ENCODE measurements around the gene CCDC89. TPM values are rescaled to one million over a fixed set of nuclear protein-coding genes. Genes with fewer than 3 reads are reported as not detected.

Gene CCDC89
- total and polyA plus RNA-seq, 2 of the 13 experiments (the other 11 are each of a cell fraction or from before 2014, with no cell fraction given), result 0.13 to 0.38 TPM

DNA sequence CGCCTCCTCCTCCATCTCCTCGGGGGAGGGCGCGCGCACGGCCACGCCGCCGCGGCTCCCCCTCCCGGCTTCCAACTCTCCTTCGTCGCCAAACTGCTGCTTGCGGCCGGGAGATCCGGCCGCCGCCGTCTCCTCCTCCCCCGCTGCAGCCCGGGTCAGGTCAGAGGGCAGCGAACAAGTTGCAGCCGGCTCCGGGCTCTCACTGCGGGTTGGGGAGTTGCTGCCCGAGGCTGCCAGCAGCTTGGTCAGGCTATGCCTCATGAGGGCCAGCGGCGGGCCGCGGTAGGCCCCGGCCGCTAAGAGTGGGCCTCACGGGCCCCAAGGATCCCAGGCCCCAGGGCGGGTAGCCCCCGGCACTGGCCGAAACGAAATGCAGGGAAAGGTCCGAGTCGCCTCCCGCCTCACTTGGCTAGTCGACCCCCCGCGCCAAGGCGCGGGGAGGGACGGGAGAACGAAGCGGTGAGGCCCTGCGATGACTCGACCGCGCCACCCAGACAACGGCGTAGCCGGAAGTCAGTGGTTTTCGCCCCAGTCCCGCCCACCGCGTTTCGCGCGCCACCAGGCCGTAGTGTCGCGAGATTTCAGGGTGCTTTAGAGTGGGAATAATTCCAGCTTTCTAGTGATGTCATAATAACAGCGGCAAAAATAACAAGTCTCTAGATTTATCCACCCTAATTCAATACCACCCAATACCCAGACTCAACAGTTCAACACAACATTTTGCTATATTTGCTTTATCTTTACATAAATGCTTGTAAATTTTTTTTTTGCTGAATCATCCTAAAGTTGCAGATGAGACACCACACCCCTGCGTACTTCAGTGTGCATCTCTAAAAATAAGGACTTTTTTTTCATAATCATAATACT lies 21.1 kb downstream of the CCDC89 start, which contains the start of gene CREBZF (continued):
- TF ChIP-seq NFE2 (CRISPR knock-in tag; IDR thresholded peaks at IDR 0.05), result peak; percentile 13; the same call in 1 of the 2 replicates
- 0 out of 2 replicates have a peak, but pooled peaks have one; percentile 15 for TF ChIP-seq ZNF670 (CRISPR knock-in tag; IDR thresholded peaks at IDR 0.05; ENCODE audit: borderline replicate concordance)
- TF ChIP-seq, protein P1, sequence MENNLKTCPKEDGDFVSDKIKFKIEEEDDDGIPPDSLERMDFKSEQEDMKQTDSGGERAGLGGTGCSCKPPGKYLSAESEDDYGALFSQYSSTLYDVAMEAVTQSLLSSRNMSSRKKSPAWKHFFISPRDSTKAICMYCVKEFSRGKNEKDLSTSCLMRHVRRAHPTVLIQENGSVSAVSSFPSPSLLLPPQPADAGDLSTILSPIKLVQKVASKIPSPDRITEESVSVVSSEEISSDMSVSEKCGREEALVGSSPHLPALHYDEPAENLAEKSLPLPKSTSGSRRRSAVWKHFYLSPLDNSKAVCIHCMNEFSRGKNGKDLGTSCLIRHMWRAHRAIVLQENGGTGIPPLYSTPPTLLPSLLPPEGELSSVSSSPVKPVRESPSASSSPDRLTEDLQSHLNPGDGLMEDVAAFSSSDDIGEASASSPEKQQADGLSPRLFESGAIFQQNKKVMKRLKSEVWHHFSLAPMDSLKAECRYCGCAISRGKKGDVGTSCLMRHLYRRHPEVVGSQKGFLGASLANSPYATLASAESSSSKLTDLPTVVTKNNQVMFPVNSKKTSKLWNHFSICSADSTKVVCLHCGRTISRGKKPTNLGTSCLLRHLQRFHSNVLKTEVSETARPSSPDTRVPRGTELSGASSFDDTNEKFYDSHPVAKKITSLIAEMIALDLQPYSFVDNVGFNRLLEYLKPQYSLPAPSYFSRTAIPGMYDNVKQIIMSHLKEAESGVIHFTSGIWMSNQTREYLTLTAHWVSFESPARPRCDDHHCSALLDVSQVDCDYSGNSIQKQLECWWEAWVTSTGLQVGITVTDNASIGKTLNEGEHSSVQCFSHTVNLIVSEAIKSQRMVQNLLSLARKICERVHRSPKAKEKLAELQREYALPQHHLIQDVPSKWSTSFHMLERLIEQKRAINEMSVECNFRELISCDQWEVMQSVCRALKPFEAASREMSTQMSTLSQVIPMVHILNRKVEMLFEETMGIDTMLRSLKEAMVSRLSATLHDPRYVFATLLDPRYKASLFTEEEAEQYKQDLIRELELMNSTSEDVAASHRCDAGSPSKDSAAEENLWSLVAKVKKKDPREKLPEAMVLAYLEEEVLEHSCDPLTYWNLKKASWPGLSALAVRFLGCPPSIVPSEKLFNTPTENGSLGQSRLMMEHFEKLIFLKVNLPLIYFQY (CRISPR knock-in tag; IDR thresholded peaks at IDR 0.05; ENCODE audit: borderline replicate concordance), result no peak
- peak; percentile 81; the same call in 1 of the 2 replicates for TF ChIP-seq ZNF543 (CRISPR knock-in tag; IDR thresholded peaks at IDR 0.05)
- TF ChIP-seq KAT8 (CRISPR knock-in tag; IDR thresholded peaks at IDR 0.05), result peak; percentile 89
- no peak for TF ChIP-seq MED13 (CRISPR knock-in tag; IDR thresholded peaks at IDR 0.05)
- peak; percentile 67; the same call in 1 of the 2 replicates for TF ChIP-seq ZNF143 (CRISPR knock-in tag; IDR thresholded peaks at IDR 0.05)
- no peak for TF ChIP-seq SNAPC2 (CRISPR knock-in tag; IDR thresholded peaks at IDR 0.05)
- TF ChIP-seq KDM5A (IDR thresholded peaks at IDR 0.05; ENCODE audit: borderline replicate concordance, low read length), result peak; percentile 48; the same call in 1 of the 2 replicates
- no peak for TF ChIP-seq ZNF326 (CRISPR knock-in tag; IDR thresholded peaks at IDR 0.05; ENCODE audit: borderline replicate concordance)
- TF ChIP-seq ZNF232 (CRISPR knock-in tag; IDR thresholded peaks at IDR 0.05; ENCODE audit: borderline replicate concordance), result peak; percentile 43; the same call in 1 of the 2 replicates
- 0 out of 2 replicates have a peak, but pooled peaks have one; percentile 30 for TF ChIP-seq ZNF224 (CRISPR knock-in tag; IDR thresholded peaks at IDR 0.05)
- TF ChIP-seq, protein P2, sequence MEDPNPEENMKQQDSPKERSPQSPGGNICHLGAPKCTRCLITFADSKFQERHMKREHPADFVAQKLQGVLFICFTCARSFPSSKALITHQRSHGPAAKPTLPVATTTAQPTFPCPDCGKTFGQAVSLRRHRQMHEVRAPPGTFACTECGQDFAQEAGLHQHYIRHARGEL (CRISPR knock-in tag; IDR thresholded peaks at IDR 0.05), result 0 out of 2 replicates have a peak, but pooled peaks have one; percentile 44
- TF ChIP-seq ETV6 (CRISPR knock-in tag; conservative IDR thresholded peaks at IDR 0.05), result peak; percentile 65; the same call in 1 of the 2 replicates
- TF ChIP-seq EHMT2 (IDR thresholded peaks at IDR 0.05; ENCODE audit: borderline replicate concordance, low read depth, low read length), result no peak; the same call in 1 of the 2 replicates
- peak; percentile 43 for TF ChIP-seq ISL2 (CRISPR knock-in tag; IDR thresholded peaks at IDR 0.05)
- TF ChIP-seq, protein P3, sequence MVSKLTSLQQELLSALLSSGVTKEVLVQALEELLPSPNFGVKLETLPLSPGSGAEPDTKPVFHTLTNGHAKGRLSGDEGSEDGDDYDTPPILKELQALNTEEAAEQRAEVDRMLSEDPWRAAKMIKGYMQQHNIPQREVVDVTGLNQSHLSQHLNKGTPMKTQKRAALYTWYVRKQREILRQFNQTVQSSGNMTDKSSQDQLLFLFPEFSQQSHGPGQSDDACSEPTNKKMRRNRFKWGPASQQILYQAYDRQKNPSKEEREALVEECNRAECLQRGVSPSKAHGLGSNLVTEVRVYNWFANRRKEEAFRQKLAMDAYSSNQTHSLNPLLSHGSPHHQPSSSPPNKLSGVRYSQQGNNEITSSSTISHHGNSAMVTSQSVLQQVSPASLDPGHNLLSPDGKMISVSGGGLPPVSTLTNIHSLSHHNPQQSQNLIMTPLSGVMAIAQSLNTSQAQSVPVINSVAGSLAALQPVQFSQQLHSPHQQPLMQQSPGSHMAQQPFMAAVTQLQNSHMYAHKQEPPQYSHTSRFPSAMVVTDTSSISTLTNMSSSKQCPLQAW (CRISPR knock-in tag; IDR thresholded peaks at IDR 0.05), result peak; percentile 89
- TF ChIP-seq, protein P4, sequence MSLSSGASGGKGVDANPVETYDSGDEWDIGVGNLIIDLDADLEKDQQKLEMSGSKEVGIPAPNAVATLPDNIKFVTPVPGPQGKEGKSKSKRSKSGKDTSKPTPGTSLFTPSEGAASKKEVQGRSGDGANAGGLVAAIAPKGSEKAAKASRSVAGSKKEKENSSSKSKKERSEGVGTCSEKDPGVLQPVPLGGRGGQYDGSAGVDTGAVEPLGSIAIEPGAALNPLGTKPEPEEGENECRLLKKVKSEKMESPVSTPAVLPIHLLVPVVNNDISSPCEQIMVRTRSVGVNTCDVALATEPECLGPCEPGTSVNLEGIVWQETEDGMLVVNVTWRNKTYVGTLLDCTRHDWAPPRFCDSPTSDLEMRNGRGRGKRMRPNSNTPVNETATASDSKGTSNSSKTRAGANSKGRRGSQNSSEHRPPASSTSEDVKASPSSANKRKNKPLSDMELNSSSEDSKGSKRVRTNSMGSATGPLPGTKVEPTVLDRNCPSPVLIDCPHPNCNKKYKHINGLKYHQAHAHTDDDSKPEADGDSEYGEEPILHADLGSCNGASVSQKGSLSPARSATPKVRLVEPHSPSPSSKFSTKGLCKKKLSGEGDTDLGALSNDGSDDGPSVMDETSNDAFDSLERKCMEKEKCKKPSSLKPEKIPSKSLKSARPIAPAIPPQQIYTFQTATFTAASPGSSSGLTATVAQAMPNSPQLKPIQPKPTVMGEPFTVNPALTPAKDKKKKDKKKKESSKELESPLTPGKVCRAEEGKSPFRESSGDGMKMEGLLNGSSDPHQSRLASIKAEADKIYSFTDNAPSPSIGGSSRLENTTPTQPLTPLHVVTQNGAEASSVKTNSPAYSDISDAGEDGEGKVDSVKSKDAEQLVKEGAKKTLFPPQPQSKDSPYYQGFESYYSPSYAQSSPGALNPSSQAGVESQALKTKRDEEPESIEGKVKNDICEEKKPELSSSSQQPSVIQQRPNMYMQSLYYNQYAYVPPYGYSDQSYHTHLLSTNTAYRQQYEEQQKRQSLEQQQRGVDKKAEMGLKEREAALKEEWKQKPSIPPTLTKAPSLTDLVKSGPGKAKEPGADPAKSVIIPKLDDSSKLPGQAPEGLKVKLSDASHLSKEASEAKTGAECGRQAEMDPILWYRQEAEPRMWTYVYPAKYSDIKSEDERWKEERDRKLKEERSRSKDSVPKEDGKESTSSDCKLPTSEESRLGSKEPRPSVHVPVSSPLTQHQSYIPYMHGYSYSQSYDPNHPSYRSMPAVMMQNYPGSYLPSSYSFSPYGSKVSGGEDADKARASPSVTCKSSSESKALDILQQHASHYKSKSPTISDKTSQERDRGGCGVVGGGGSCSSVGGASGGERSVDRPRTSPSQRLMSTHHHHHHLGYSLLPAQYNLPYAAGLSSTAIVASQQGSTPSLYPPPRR (CRISPR knock-in tag; IDR thresholded peaks at IDR 0.05; ENCODE audit: borderline replicate concordance), result peak; percentile 37; the same call in 1 of the 2 replicates

Measured in HepG2 (cell line).